ENCODE data around the gene AP1G2.
"Not testable (repeated sequence)": the region's sequence is repeated elsewhere in the genome, so short reads cannot be mapped to it uniquely, and the experiment has no call there.

The AP1G2 gene

GRCh38 chr14:23567186-23568020 is at the start of gene AP1G2:
Gene AP1G2, minus strand, starts transcription at chr14:23567791. Its CDS starts 477 bp downstream, at chr14:23567314.
- no peak for DNase-seq

- no peak for DNase-seq
These were observed 48.3 kb upstream of the AP1G2 start for GRCh38 chr14:23615856-23616255.

- no peak for DNase-seq
These were observed 46.8 kb upstream of the AP1G2 start for GRCh38 chr14:23614395-23614828.

GRCh38 chr14:23613242-23614070 is 45.9 kb upstream of the AP1G2 start:
- DNase-seq = no peak

- no peak for DNase-seq
These were observed 45.2 kb upstream of the AP1G2 start for GRCh38 chr14:23612802-23613201.

- no peak for DNase-seq
These were observed 44.8 kb upstream of the AP1G2 start for GRCh38 chr14:23612354-23612732.

GRCh38 chr14:23610815-23611289 is 43.3 kb upstream of the AP1G2 start:
- no peak for DNase-seq

GRCh38 chr14:23610090-23610814 is 42.7 kb upstream of the AP1G2 start:
- DNase-seq = no peak

- not testable (repeated sequence) for DNase-seq
These were observed 42.0 kb upstream of the AP1G2 start for GRCh38 chr14:23609411-23610089.

- no peak for DNase-seq
These were observed 41.4 kb upstream of the AP1G2 start for GRCh38 chr14:23609001-23609400.

GRCh38 chr14:23608454-23608853 is 40.9 kb upstream of the AP1G2 start:
- no peak for DNase-seq

- no peak for DNase-seq
These were observed 38.5 kb upstream of the AP1G2 start for GRCh38 chr14:23605931-23606585.

GRCh38 chr14:23604675-23605170 is 37.1 kb upstream of the AP1G2 start:
- DNase-seq = no peak

GRCh38 chr14:23604148-23604547 is 36.6 kb upstream of the AP1G2 start:
- no peak for DNase-seq

GRCh38 chr14:23603103-23603502 is 35.5 kb upstream of the AP1G2 start:
- no peak for DNase-seq

GRCh38 chr14:23602181-23603095 is 34.8 kb upstream of the AP1G2 start:
- DNase-seq = no peak

GRCh38 chr14:23601845-23602180 is 34.2 kb upstream of the AP1G2 start:
- DNase-seq = no peak

- no peak for DNase-seq
These were observed 33.8 kb upstream of the AP1G2 start for GRCh38 chr14:23601424-23601823.

- DNase-seq = no peak
These were observed 33.2 kb upstream of the AP1G2 start for GRCh38 chr14:23600806-23601205.

GRCh38 chr14:23600322-23600707 is 32.7 kb upstream of the AP1G2 start:
- DNase-seq = no peak

- DNase-seq = not testable (repeated sequence)
These were observed 26.6 kb upstream of the AP1G2 start for GRCh38 chr14:23594191-23594590.
